ENCODE results near the gene KREMEN1. TPM values are rescaled to one million over a fixed set of nuclear protein-coding genes. Genes with fewer than 3 reads are reported as not detected.

Gene KREMEN1
- total and polyA plus RNA-seq, 2 donors (not counting 1 experiment from before 2014, with no cell fraction given) = 0.01 TPM; not detected in 1

GRCh38 chr22:29216873-29217666 lies 144.2 kb downstream of the KREMEN1 start:
- CTCF ChIA-PET = interaction anchor here (0.5 kb wide), 1 partner anchor 874 kb away, joined by 4 read pairs; no protein-coding TSS in a partner anchor
- no peaks in the 10 kb centered on the region for H3K9me3 Mint-ChIP-seq (ENCODE audit: insufficient read depth)
- no peak overlapping the region for H3K9ac ChIP-seq (ENCODE audit: low read length)
- H3K4me2 ChIP-seq (replicated peaks; ENCODE audit: low read depth, low read length, poor library complexity, severe bottlenecking) = no peak overlapping the region
- 77% methylated on average over 11 of the region's 14 CpGs for WGBS (ENCODE audit: insufficient coverage)
- H3K27me3 ChIP-seq (replicated peaks in 1 of 4; ENCODE audit: control extremely low read depth in 1 of 4, control insufficient read depth in 3 of 4, insufficient read depth in 4 of 4, low read length in 3 of 4) = peaks cover 0 to 29% (median 3%) of the 10 kb centered on the region in 4 experiments
- H4K20me1 ChIP-seq (ENCODE audit: control insufficient read depth, insufficient read depth, low read length, poor library complexity, severe bottlenecking) = no peaks in the 10 kb centered on the region
- POLR2A ChIA-PET = no interaction called here
- TF ChIP-seq EZH2 (IDR thresholded peaks at IDR 0.05; ENCODE audit: borderline replicate concordance, insufficient read depth, low read depth, low read length, poor library complexity, severe bottlenecking) = no peak
- TF ChIP-seq, protein P1, sequence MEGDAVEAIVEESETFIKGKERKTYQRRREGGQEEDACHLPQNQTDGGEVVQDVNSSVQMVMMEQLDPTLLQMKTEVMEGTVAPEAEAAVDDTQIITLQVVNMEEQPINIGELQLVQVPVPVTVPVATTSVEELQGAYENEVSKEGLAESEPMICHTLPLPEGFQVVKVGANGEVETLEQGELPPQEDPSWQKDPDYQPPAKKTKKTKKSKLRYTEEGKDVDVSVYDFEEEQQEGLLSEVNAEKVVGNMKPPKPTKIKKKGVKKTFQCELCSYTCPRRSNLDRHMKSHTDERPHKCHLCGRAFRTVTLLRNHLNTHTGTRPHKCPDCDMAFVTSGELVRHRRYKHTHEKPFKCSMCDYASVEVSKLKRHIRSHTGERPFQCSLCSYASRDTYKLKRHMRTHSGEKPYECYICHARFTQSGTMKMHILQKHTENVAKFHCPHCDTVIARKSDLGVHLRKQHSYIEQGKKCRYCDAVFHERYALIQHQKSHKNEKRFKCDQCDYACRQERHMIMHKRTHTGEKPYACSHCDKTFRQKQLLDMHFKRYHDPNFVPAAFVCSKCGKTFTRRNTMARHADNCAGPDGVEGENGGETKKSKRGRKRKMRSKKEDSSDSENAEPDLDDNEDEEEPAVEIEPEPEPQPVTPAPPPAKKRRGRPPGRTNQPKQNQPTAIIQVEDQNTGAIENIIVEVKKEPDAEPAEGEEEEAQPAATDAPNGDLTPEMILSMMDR (IDR thresholded peaks at IDR 0.05) = no peak
- no peaks in the 10 kb centered on the region for H3K4me1 Mint-ChIP-seq
- H3K27ac ChIP-seq (ENCODE audit: low read length in 2 of 2) = no peak overlapping the region
- H3K27me3 Mint-ChIP-seq = peaks cover 37% of the 10 kb centered on the region
- H3K27ac Mint-ChIP-seq = no peak overlapping the region
- no peak overlapping the region for H3K4me3 Mint-ChIP-seq
- H3K4me3 ChIP-seq (ENCODE audit: control extremely low read depth in 1 of 5, extremely low read depth in 1 of 5, insufficient read depth in 1 of 5, low read depth in 2 of 5, low read length in 4 of 5) = no peak overlapping the region
- H3K9me3 ChIP-seq (ENCODE audit: control extremely low read depth in 1 of 3, control insufficient read depth in 2 of 3, insufficient read depth in 1 of 3, low read length in 2 of 3) = no peaks in the 10 kb centered on the region
- no peak overlapping the region for H2AFZ ChIP-seq (ENCODE audit: insufficient read depth, low read depth, low read length, poor library complexity, severe bottlenecking)
- H3K4me1 ChIP-seq (ENCODE audit: control insufficient read depth in 2 of 2, insufficient read depth in 2 of 2, low read length in 2 of 2) = no peaks in the 10 kb centered on the region
- ATAC-seq (ENCODE audit: low read depth) = no peak
- no peaks in the 10 kb centered on the region for H3K36me3 ChIP-seq (replicated peaks in 1 of 2; ENCODE audit: control extremely low read depth in 1 of 2, control insufficient read depth in 1 of 2, extremely low read depth in 1 of 2, insufficient read depth in 2 of 2, low read length in 1 of 2)
- H3K79me2 ChIP-seq (ENCODE audit: control insufficient read depth, insufficient read depth, low read length) = no peaks in the 10 kb centered on the region
- DNase-seq = no peak
- intact Hi-C loops (cut with micrococcal nuclease) = no loop called here

Small RNA genes lying within 50 kb of the gene (small RNA-seq; reads per million reads assigned to genes)
- gene RNU6-1219P (ENCODE audit: insufficient read length, low read depth, low replicate concordance) (not detected), gene RNU6-810P (ENCODE audit: insufficient read length, low read depth, low replicate concordance) (not detected)

Other genes starting within 250 kb of the KREMEN1 start
- gene ZNRF3, start 189.5 kb upstream of the KREMEN1 start, total RNA-seq = 0.70 and 0.71 TPM in 2 replicates
- 0.16 and 0.21 TPM in 2 replicates for gene ZNRF3, start 189.5 kb upstream of the KREMEN1 start, polyA plus RNA-seq
- not detected in 2 replicates for gene C22orf31, start 11.2 kb upstream of the KREMEN1 start, total RNA-seq
- not detected in 2 replicates for gene C22orf31, start 11.2 kb upstream of the KREMEN1 start, polyA plus RNA-seq
- gene EMID1, start 132.9 kb downstream of the KREMEN1 start, total RNA-seq = not detected in 2 replicates
- 0.19 TPM in 1 of 2 replicates, not detected in the other for gene EMID1, start 132.9 kb downstream of the KREMEN1 start, polyA plus RNA-seq
- 11.4 and 11.9 TPM in 2 replicates for gene RHBDD3, start 194.9 kb downstream of the KREMEN1 start, total RNA-seq
- 11.6 and 12.5 TPM in 2 replicates for gene RHBDD3, start 194.9 kb downstream of the KREMEN1 start, polyA plus RNA-seq
- 289 and 295 TPM in 2 replicates for gene EWSR1, start 195.2 kb downstream of the KREMEN1 start, total RNA-seq
- gene EWSR1, start 195.2 kb downstream of the KREMEN1 start, polyA plus RNA-seq = 281 and 328 TPM in 2 replicates
- gene GAS2L1, start 233.6 kb downstream of the KREMEN1 start, total RNA-seq = not detected in 2 replicates
- gene GAS2L1, start 233.6 kb downstream of the KREMEN1 start, polyA plus RNA-seq = 0.25 and 0.36 TPM in 2 replicates
- gene RASL10A, start 242.7 kb downstream of the KREMEN1 start, total RNA-seq = 4.7 and 5.6 TPM in 2 replicates
- gene RASL10A, start 242.7 kb downstream of the KREMEN1 start, polyA plus RNA-seq = 1.8 and 2.8 TPM in 2 replicates